B cell (primary cell): ENCODE measurements around the gene SLIT3. TPM values are rescaled to one million over a fixed set of nuclear protein-coding genes. Genes with fewer than 3 reads are reported as not detected.

ENCODE experiments used
- ATAC-seq: fragments of 200-7000 bp; cut with Tn5 transposase; one replicate; pipeline ENCODE4 v1.10.0; 2021; ENCODE audit warnings: low read depth, mild to moderate bottlenecking, moderate number of reproducible peaks, moderate library complexity
- CTCF ChIA-PET: fragments of 350-600 bp; sonication (Branson Sonifier 250); formaldehyde crosslinking; loops from one replicate; lab custom pipeline; 2021; ENCODE audit warnings: antibody characterized with exemption, inconsistent platforms; lab: Charles Lee
- POLR2A ChIA-PET: fragments of 350-600 bp; sonication (Branson Sonifier 250); formaldehyde crosslinking; loops from one replicate; lab custom pipeline; 2021; ENCODE audit warnings: antibody characterized with exemption; lab: Charles Lee
- DNase-seq: peaks from one replicate; pipeline ENCODE4 v3.0.0; 2013
- H2AFZ ChIP-seq: 2 replicates; pipeline ENCODE4 v1.6.1; 2012; ENCODE audit warnings: mild to moderate bottlenecking, low read depth, low read length; ENCODE audit not compliant: insufficient read depth, poor library complexity, severe bottlenecking
- H3K27ac ChIP-seq, 2 donors: 1 replicate in 1 of 2; 2 replicates in 1 of 2; pipeline ENCODE4 v1.5.1; 2012 to 2013; ENCODE audit warnings: low read length in 2 of 2, mild to moderate bottlenecking in 2 of 2, moderate library complexity in 1 of 2
- H3K27me3 ChIP-seq, 4 experiments: fragments of 200-600 bp in 1 of 4; sonication (generic) in 1 of 4; replicated peaks in 1 of 4; 1 replicate in 2 of 4; 2 replicates in 2 of 4; pipeline versions ENCODE4 v1.6.1 to v1.7.0; 2013 to 2016; ENCODE audit warnings: low read length in 3 of 4, mild to moderate bottlenecking in 2 of 4, mixed read lengths in 1 of 4, moderate library complexity in 1 of 4; ENCODE audit not compliant: insufficient read depth in 4 of 4, control insufficient read depth in 3 of 4; ENCODE audit errors: control extremely low read depth in 1 of 4
- H3K36me3 ChIP-seq, 2 experiments: replicated peaks in 1 of 2; 1 replicate in 1 of 2; 2 replicates in 1 of 2; pipeline versions ENCODE4 v1.6.1 to v1.7.1; 2013; ENCODE audit warnings: low read length in 1 of 2; ENCODE audit not compliant: insufficient read depth in 2 of 2, control insufficient read depth in 1 of 2; ENCODE audit errors: control extremely low read depth in 1 of 2, extremely low read depth in 1 of 2
- H3K4me1 ChIP-seq, 2 donors: fragments of 200-600 bp in 1 of 2; sonication (generic) in 1 of 2; 1 replicate in 1 of 2; 2 replicates in 1 of 2; pipeline versions ENCODE4 v1.5.1 to v1.6.1; 2013 to 2017; ENCODE audit warnings: low read length in 2 of 2; ENCODE audit not compliant: control insufficient read depth in 2 of 2, insufficient read depth in 2 of 2
- H3K4me2 ChIP-seq: replicated peaks from 2 replicates; pipeline ENCODE3; 2012; ENCODE audit warnings: mild to moderate bottlenecking, low read depth, low read length; ENCODE audit not compliant: poor library complexity, severe bottlenecking
- H3K4me3 ChIP-seq, 5 experiments: fragments of 200-600 bp in 1 of 5; sonication (generic) in 1 of 5; 1 replicate in 3 of 5; 2 replicates in 2 of 5; pipeline versions ENCODE4 v1.5.1 to v1.7.0; 2011 to 2016; ENCODE audit warnings: low read length in 4 of 5, mild to moderate bottlenecking in 4 of 5, low read depth in 2 of 5, control low read depth in 1 of 5, moderate library complexity in 1 of 5; ENCODE audit not compliant: insufficient read depth in 1 of 5; ENCODE audit errors: control extremely low read depth in 1 of 5, extremely low read depth in 1 of 5
- H3K79me2 ChIP-seq: fragments of 200-600 bp; sonication (generic); one replicate; pipeline ENCODE4 v1.6.0; 2016; ENCODE audit warnings: low read length; ENCODE audit not compliant: control insufficient read depth, insufficient read depth
- H3K9ac ChIP-seq: fragments of 200-600 bp; sonication (generic); 2 replicates; pipeline ENCODE4 v1.6.1; 2017; ENCODE audit warnings: mild to moderate bottlenecking, low read length, moderate library complexity
- H3K9me3 ChIP-seq, 3 donors: one replicate each; pipeline versions ENCODE4 v1.6.1 to v1.7.1; 2013; ENCODE audit warnings: low read length in 2 of 3; ENCODE audit not compliant: control insufficient read depth in 2 of 3, insufficient read depth in 1 of 3; ENCODE audit errors: control extremely low read depth in 1 of 3
- H4K20me1 ChIP-seq: 2 replicates; pipeline ENCODE4 v1.6.0; 2012; ENCODE audit warnings: mild to moderate bottlenecking, low read length; ENCODE audit not compliant: insufficient read depth, control insufficient read depth, poor library complexity, severe bottlenecking
- H3K27ac Mint-ChIP-seq: one replicate; pipeline ENCODE4 v1.8.0; 2021; ENCODE audit warnings: mixed read lengths
- H3K27me3 Mint-ChIP-seq: one replicate; pipeline ENCODE4 v1.8.0; 2021; ENCODE audit warnings: mixed read lengths
- H3K4me1 Mint-ChIP-seq: one replicate; pipeline ENCODE4 v1.8.0; 2021; ENCODE audit warnings: mixed read lengths
- H3K4me3 Mint-ChIP-seq: one replicate; pipeline ENCODE4 v1.8.0; 2021; ENCODE audit warnings: mixed read lengths
- H3K9me3 Mint-ChIP-seq: one replicate; pipeline ENCODE4 v1.8.0; 2022; ENCODE audit warnings: mixed read lengths; ENCODE audit not compliant: insufficient read depth
- CTCF ChIP-seq: fragments of 200-600 bp; IDR thresholded peaks from one replicate; pipeline ENCODE4 v1.8.0; 2022; ENCODE audit warnings: antibody characterized with exemption, mild to moderate bottlenecking
- EZH2 ChIP-seq: IDR thresholded peaks from 2 replicates; pipeline ENCODE4 v1.6.1; 2012; ENCODE audit warnings: borderline replicate concordance, low read depth, mild to moderate bottlenecking, moderate library complexity, low read length; ENCODE audit not compliant: insufficient read depth, poor library complexity, severe bottlenecking
- WGBS: methylation state at CpG from one replicate; pipeline ENCODE4 v1.1.5; 2013; ENCODE audit warnings: missing lambda C conversion rate; ENCODE audit not compliant: insufficient coverage; 5-methylcytosine and 5-hydroxymethylcytosine counted together
- intact Hi-C: fragments of 100-400 bp; cut with micrococcal nuclease; formaldehyde crosslinking; loops from one replicate; pipeline ENCODE4 v1.10.0; 2022
- polyA plus RNA-seq: library from polyadenylated mRNA; depleted of rRNA; stranded (reverse); fragments of >200 nt; gene quantifications from 2 replicates; pipeline ENCODE4 v1.2.3, GENCODE V29; 2012
- total RNA-seq, 2 donors: library from RNA; stranded (reverse); fragments of 120-200 nt in 1 of 2; gene quantifications; 1 replicate in 1 of 2; 2 replicates in 1 of 2; pipeline versions ENCODE4 v1.2.3 to v1.2.4, GENCODE V29; 2013 to 2022

SLIT3 gene
- total and polyA plus RNA-seq, 2 donors (not counting 1 experiment from before 2014, with no cell fraction given) = not detected

- Histone ChIP-seq H4K20me1 (no peaks in the 10 kb centered on the region), H3K27me3 (peaks cover 0 to 8% (median 2%) of the 10 kb centered on the region in 4 experiments), H3K4me1 (no peaks in the 10 kb centered on the region), H3K36me3 (no peaks in the 10 kb centered on the region), H3K9ac (no peak overlapping the region), H3K9me3 (no peaks in the 10 kb centered on the region), H3K4me3 (no peak overlapping the region), H2AFZ (no peak overlapping the region), H3K27ac (no peak overlapping the region), H3K4me2 (no peak overlapping the region), H3K79me2 (no peaks in the 10 kb centered on the region)
- intact Hi-C loops = no loop called here
- POLR2A ChIA-PET = no interaction called here
- TF ChIP-seq CTCF (no peak), EZH2 (no peak)
- H3K4me3 Mint-ChIP-seq = no peak overlapping the region
- WGBS = 100% methylated on average over 1 of the region's 5 CpGs
- no peaks in the 10 kb centered on the region for H3K9me3 Mint-ChIP-seq
- H3K4me1 Mint-ChIP-seq = no peaks in the 10 kb centered on the region
- peaks cover 18% of the 10 kb centered on the region for H3K27me3 Mint-ChIP-seq
- CTCF ChIA-PET = no interaction called here
- no peak for DNase-seq
- ATAC-seq = no peak
- H3K27ac Mint-ChIP-seq = no peak overlapping the region
Observed at GRCh38 chr5:168895295-168896071, 405.5 kb downstream of the SLIT3 start.

- Histone ChIP-seq H3K9ac (no peak overlapping the region), H3K4me3 (no peak overlapping the region), H3K79me2 (no peaks in the 10 kb centered on the region), H3K27ac (no peak overlapping the region), H3K27me3 (peaks cover 0 to 5% (median 0%) of the 10 kb centered on the region in 4 experiments), H4K20me1 (no peaks in the 10 kb centered on the region), H3K4me2 (no peak overlapping the region), H3K36me3 (no peaks in the 10 kb centered on the region), H3K4me1 (no peaks in the 10 kb centered on the region), H2AFZ (no peak overlapping the region), H3K9me3 (no peaks in the 10 kb centered on the region)
- H3K27me3 Mint-ChIP-seq = peaks cover 24% of the 10 kb centered on the region
- no peaks in the 10 kb centered on the region for H3K9me3 Mint-ChIP-seq
- CTCF ChIA-PET = no interaction called here
- intact Hi-C loops = no loop called here
- no peak overlapping the region for H3K4me3 Mint-ChIP-seq
- WGBS = 100% methylated on average over 2 of the region's 4 CpGs
- H3K4me1 Mint-ChIP-seq = no peaks in the 10 kb centered on the region
- POLR2A ChIA-PET = no interaction called here
- ATAC-seq (no peak), DNase-seq (no peak)
- H3K27ac Mint-ChIP-seq = no peak overlapping the region
- TF ChIP-seq CTCF (no peak), EZH2 (no peak)
Observed at GRCh38 chr5:168893283-168893682, 407.7 kb downstream of the SLIT3 start.
